ENCODE data around the gene RUFY3.
A peak's percentile ranks its signal among the peaks of the same experiment; 100 is the strongest.
"Not testable (repeated sequence)": the region's sequence is repeated elsewhere in the genome, so short reads cannot be mapped to it uniquely, and the experiment has no call there.

Gene RUFY3

GRCh38 chr4:70839589-70840093 lies 117.9 kb downstream of the RUFY3 start, which contains the start of gene GRSF1:
GRSF1 (minus strand) TSS chr4:70839890; CDS start chr4:70839827, 63 bp downstream.
- H3K9ac ChIP-seq (ENCODE audit: low read depth, low read length, poor library complexity): peak within 1 kb of the TSS; percentile 82
- H4K91ac ChIP-seq (ENCODE audit: low read depth, low read length, poor library complexity): no peak within 1 kb of the TSS
- H3K9me3 ChIP-seq (replicated peaks in 1 of 2; ENCODE audit: control insufficient read depth in 2 of 2, insufficient read depth in 1 of 2, low read depth in 1 of 2, low read length in 2 of 2): peaks cover 0 to 1% of the 10 kb centered on the region in 2 donors
- H3K4me3 ChIP-seq (ENCODE audit: low read length in 2 of 2): peak within 1 kb of the TSS; percentile 85 to 99
- peak within 1 kb of the TSS; percentile 97 for H3K14ac ChIP-seq (ENCODE audit: low read length)
- H3K18ac ChIP-seq (ENCODE audit: low read length): peak within 1 kb of the TSS; percentile 98
- H2AK5ac ChIP-seq (ENCODE audit: low read depth, low read length): peak within 1 kb of the TSS; percentile 4
- no peak within 1 kb of the TSS for H2BK15ac ChIP-seq (ENCODE audit: low read length)
- peak within 1 kb of the TSS; percentile 90 for H2AFZ ChIP-seq (ENCODE audit: low read length)
- peak; percentile 87 for DNase-seq (ENCODE audit: low spot score)
- H3K4ac ChIP-seq (ENCODE audit: low read length): no peak within 1 kb of the TSS
- H3K27ac ChIP-seq (replicated peaks; ENCODE audit: low read length): peak within 1 kb of the TSS; percentile 61
- H3K36me3 ChIP-seq (replicated peaks in 1 of 2; ENCODE audit: control insufficient read depth in 2 of 2, insufficient read depth in 2 of 2, low read length in 2 of 2): peaks cover 7 to 27% of the 10 kb centered on the region in 2 donors
- no peaks in the 10 kb centered on the region for H3K4me1 ChIP-seq (ENCODE audit: control insufficient read depth in 2 of 2, insufficient read depth in 1 of 2, low read depth in 1 of 2, low read length in 2 of 2)
- H3K23ac ChIP-seq (ENCODE audit: low read depth, low read length, poor library complexity): peak within 1 kb of the TSS; percentile 99
- WGBS, 2 donors (ENCODE audit: extremely low coverage in 2 of 2, insufficient read length in 2 of 2, insufficient replicate concordance in 1 of 2): no CpG with 5 or more reads among the region's 51 CpGs
- H2BK12ac ChIP-seq (ENCODE audit: low read length): peak within 1 kb of the TSS; percentile 58
- H2BK5ac ChIP-seq (ENCODE audit: low read length): peak within 1 kb of the TSS; percentile 93
- H3K79me1 ChIP-seq (ENCODE audit: low read depth, low read length): peaks cover 4% of the 10 kb centered on the region
- peak within 1 kb of the TSS; percentile 75 for H3K4me2 ChIP-seq (ENCODE audit: insufficient read depth, low read length, poor library complexity, severe bottlenecking)
- no peak within 1 kb of the TSS for H2BK120ac ChIP-seq (ENCODE audit: low read depth, low read length)
- no peaks in the 10 kb centered on the region for H3K27me3 ChIP-seq (ENCODE audit: control insufficient read depth in 3 of 3, insufficient read depth in 3 of 3, low read depth in 1 of 3, low read length in 3 of 3)
- H4K8ac ChIP-seq (ENCODE audit: low read depth, low read length): peak within 1 kb of the TSS; percentile 65

- WGBS, 2 donors (ENCODE audit: extremely low coverage in 2 of 2, insufficient read length in 2 of 2, insufficient replicate concordance in 1 of 2): no CpG with 5 or more reads among the region's 20 CpGs
- H4K91ac ChIP-seq (ENCODE audit: low read depth, low read length, poor library complexity); H2BK120ac ChIP-seq (ENCODE audit: low read depth, low read length); H3K4me2 ChIP-seq (ENCODE audit: insufficient read depth, low read length, poor library complexity, severe bottlenecking); H3K18ac ChIP-seq (ENCODE audit: low read length); H2BK15ac ChIP-seq (ENCODE audit: low read length); H2BK12ac ChIP-seq (ENCODE audit: low read length); H3K9ac ChIP-seq (ENCODE audit: low read depth, low read length, poor library complexity); H3K27ac ChIP-seq (replicated peaks; ENCODE audit: low read length); H3K4ac ChIP-seq (ENCODE audit: low read length); H2BK5ac ChIP-seq (ENCODE audit: low read length); H3K27me3 ChIP-seq (ENCODE audit: control insufficient read depth in 3 of 3, insufficient read depth in 3 of 3, low read depth in 1 of 3, low read length in 3 of 3); H2AFZ ChIP-seq (ENCODE audit: low read length); H2AK5ac ChIP-seq (ENCODE audit: low read depth, low read length); H3K9me3 ChIP-seq (replicated peaks in 1 of 2; ENCODE audit: control insufficient read depth in 2 of 2, insufficient read depth in 1 of 2, low read depth in 1 of 2, low read length in 2 of 2); H3K14ac ChIP-seq (ENCODE audit: low read length); H3K23ac ChIP-seq (ENCODE audit: low read depth, low read length, poor library complexity); H3K4me1 ChIP-seq (ENCODE audit: control insufficient read depth in 2 of 2, insufficient read depth in 1 of 2, low read depth in 1 of 2, low read length in 2 of 2); H4K8ac ChIP-seq (ENCODE audit: low read depth, low read length); H3K79me1 ChIP-seq (ENCODE audit: low read depth, low read length): not testable (repeated sequence)
- H3K36me3 ChIP-seq (replicated peaks in 1 of 2; ENCODE audit: control insufficient read depth in 2 of 2, insufficient read depth in 2 of 2, low read length in 2 of 2): peaks cover 4 to 23% of the 10 kb centered on the region in 2 donors
- H3K4me3 ChIP-seq (ENCODE audit: low read length in 2 of 2): peak overlapping the region in 1 of 2 donors; percentile 24
- peak; percentile 38 for DNase-seq (ENCODE audit: low spot score)
Measured at GRCh38 chr4:70840137-70840536, 118.4 kb downstream of the RUFY3 start.

DNA sequence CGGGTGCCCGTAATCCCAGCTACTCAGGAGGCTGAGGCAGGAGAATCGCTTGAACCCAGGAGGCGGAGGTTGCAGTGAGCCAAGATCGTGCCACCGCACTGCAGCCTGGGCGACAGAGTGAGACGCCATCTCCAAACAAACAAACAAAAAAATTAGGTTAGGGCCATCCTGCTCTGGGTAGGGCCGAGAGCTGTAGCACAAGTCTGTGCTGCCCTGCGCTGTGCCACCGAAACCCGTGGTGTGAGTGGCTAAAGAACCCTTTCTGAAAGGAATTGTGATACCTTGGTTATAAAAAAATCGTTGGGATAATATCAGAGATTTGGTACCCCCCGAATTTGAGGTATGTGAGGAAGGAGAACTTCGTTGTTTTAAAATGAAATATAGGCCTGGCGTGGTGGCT lies 118.9 kb downstream of the RUFY3 start:
- H4K91ac ChIP-seq (ENCODE audit: low read depth, low read length, poor library complexity); H3K27ac ChIP-seq (replicated peaks; ENCODE audit: low read length); H3K4me3 ChIP-seq (ENCODE audit: low read length in 2 of 2); H3K18ac ChIP-seq (ENCODE audit: low read length); DNase-seq (ENCODE audit: low spot score); H2BK15ac ChIP-seq (ENCODE audit: low read length); H3K4me1 ChIP-seq (ENCODE audit: control insufficient read depth in 2 of 2, insufficient read depth in 1 of 2, low read depth in 1 of 2, low read length in 2 of 2); H3K4me2 ChIP-seq (ENCODE audit: insufficient read depth, low read length, poor library complexity, severe bottlenecking); H3K23ac ChIP-seq (ENCODE audit: low read depth, low read length, poor library complexity); H2AFZ ChIP-seq (ENCODE audit: low read length); H3K79me1 ChIP-seq (ENCODE audit: low read depth, low read length); H2BK5ac ChIP-seq (ENCODE audit: low read length); H3K9me3 ChIP-seq (replicated peaks in 1 of 2; ENCODE audit: control insufficient read depth in 2 of 2, insufficient read depth in 1 of 2, low read depth in 1 of 2, low read length in 2 of 2); H2BK12ac ChIP-seq (ENCODE audit: low read length); H3K27me3 ChIP-seq (ENCODE audit: control insufficient read depth in 3 of 3, insufficient read depth in 3 of 3, low read depth in 1 of 3, low read length in 3 of 3); H4K8ac ChIP-seq (ENCODE audit: low read depth, low read length); H3K14ac ChIP-seq (ENCODE audit: low read length); H3K4ac ChIP-seq (ENCODE audit: low read length); H2BK120ac ChIP-seq (ENCODE audit: low read depth, low read length); H2AK5ac ChIP-seq (ENCODE audit: low read depth, low read length); H3K9ac ChIP-seq (ENCODE audit: low read depth, low read length, poor library complexity): not testable (repeated sequence)
- WGBS, 2 donors (ENCODE audit: extremely low coverage in 2 of 2, insufficient read length in 2 of 2, insufficient replicate concordance in 1 of 2): no CpG with 5 or more reads among the region's 16 CpGs
- H3K36me3 ChIP-seq (replicated peaks in 1 of 2; ENCODE audit: control insufficient read depth in 2 of 2, insufficient read depth in 2 of 2, low read length in 2 of 2): peaks cover 2 to 19% of the 10 kb centered on the region in 2 donors

- no peak overlapping the region for H3K18ac ChIP-seq (ENCODE audit: low read length)
- H3K79me1 ChIP-seq (ENCODE audit: low read depth, low read length): peaks cover 2% of the 10 kb centered on the region
- no peak overlapping the region for H2BK12ac ChIP-seq (ENCODE audit: low read length)
- no peak overlapping the region for H2BK5ac ChIP-seq (ENCODE audit: low read length)
- no peaks in the 10 kb centered on the region for H3K9me3 ChIP-seq (replicated peaks in 1 of 2; ENCODE audit: control insufficient read depth in 2 of 2, insufficient read depth in 1 of 2, low read depth in 1 of 2, low read length in 2 of 2)
- H3K14ac ChIP-seq (ENCODE audit: low read length): no peak overlapping the region
- H3K4me1 ChIP-seq (ENCODE audit: control insufficient read depth in 2 of 2, insufficient read depth in 1 of 2, low read depth in 1 of 2, low read length in 2 of 2): no peaks in the 10 kb centered on the region
- H3K4me2 ChIP-seq (ENCODE audit: insufficient read depth, low read length, poor library complexity, severe bottlenecking): no peak overlapping the region
- H3K27ac ChIP-seq (replicated peaks; ENCODE audit: low read length): no peak overlapping the region
- peaks cover 0 to 13% of the 10 kb centered on the region in 2 donors for H3K36me3 ChIP-seq (replicated peaks in 1 of 2; ENCODE audit: control insufficient read depth in 2 of 2, insufficient read depth in 2 of 2, low read length in 2 of 2)
- no peak overlapping the region for H3K23ac ChIP-seq (ENCODE audit: low read depth, low read length, poor library complexity)
- peak overlapping the region; percentile 81 for H2AFZ ChIP-seq (ENCODE audit: low read length)
- H4K8ac ChIP-seq (ENCODE audit: low read depth, low read length): no peak overlapping the region
- H2BK15ac ChIP-seq (ENCODE audit: low read length): no peak overlapping the region
- H2BK120ac ChIP-seq (ENCODE audit: low read depth, low read length): no peak overlapping the region
- no peak overlapping the region for H3K4ac ChIP-seq (ENCODE audit: low read length)
- H3K9ac ChIP-seq (ENCODE audit: low read depth, low read length, poor library complexity): no peak overlapping the region
- H3K4me3 ChIP-seq (ENCODE audit: low read length in 2 of 2): no peak overlapping the region
- DNase-seq (ENCODE audit: low spot score): no peak
- H3K27me3 ChIP-seq (ENCODE audit: control insufficient read depth in 3 of 3, insufficient read depth in 3 of 3, low read depth in 1 of 3, low read length in 3 of 3): no peaks in the 10 kb centered on the region
- H2AK5ac ChIP-seq (ENCODE audit: low read depth, low read length): no peak overlapping the region
- no peak overlapping the region for H4K91ac ChIP-seq (ENCODE audit: low read depth, low read length, poor library complexity)
Measured at GRCh38 chr4:70841211-70841610, 119.4 kb downstream of the RUFY3 start.

Data from neuronal stem cell (in vitro differentiated cells).